Right lobe of liver (tissue), 6 donors: ENCODE data around the gene GDF2. TPM values are rescaled to one million over a fixed set of nuclear protein-coding genes. Genes with fewer than 3 reads are reported as not detected.

Experiments
- ATAC-seq, 4 donors: fragments of 200-7000 bp; cut with Tn5 transposase; one replicate each; pipeline ENCODE4 v1.9.1; 2020; ENCODE audit warnings: mild to moderate bottlenecking in 4 of 4, moderate library complexity in 4 of 4
- DNase-seq, 3 donors: peaks; one replicate each; pipeline ENCODE4 v3.0.0-alpha.2; 2020
- H3K27ac ChIP-seq, 3 donors: fragments of 200-600 bp; one replicate each; pipeline ENCODE4 v1.8.0; 2022
- H3K27me3 ChIP-seq, 2 donors: fragments of 200-600 bp; one replicate each; pipeline ENCODE4 v1.8.0; 2022
- H3K36me3 ChIP-seq, 4 donors: fragments of 200-600 bp; sonication (generic) in 1 of 4; one replicate each; pipeline versions ENCODE4 v1.5.1 to v1.8.0; 2017 to 2022; ENCODE audit warnings: control low read depth in 1 of 4
- H3K4me1 ChIP-seq, 4 donors: fragments of 200-600 bp; sonication (generic) in 1 of 4; one replicate each; pipeline versions ENCODE4 v1.5.1 to v1.8.0; 2017 to 2022; ENCODE audit warnings: control low read depth in 1 of 4
- H3K4me3 ChIP-seq, 3 donors: fragments of 200-600 bp; one replicate each; pipeline ENCODE4 v1.8.0; 2022
- H3K9me3 ChIP-seq, 4 donors: fragments of 200-600 bp; sonication (generic) in 1 of 4; one replicate each; pipeline versions ENCODE4 v1.5.1 to v1.8.0; 2017 to 2022; ENCODE audit warnings: control low read depth in 1 of 4
- POLR2A ChIP-seq: fragments of 450-650 bp; IDR thresholded peaks from one replicate; pipeline ENCODE4 v1.6.1; 2017; ENCODE audit warnings: antibody characterized with exemption, mild to moderate bottlenecking
- WGBS: methylation state at CpG from one replicate; pipeline ENCODE4 v1.1.6; 2018; ENCODE audit warnings: low coverage, low lambda C conversion rate; ENCODE audit not compliant: insufficient coverage; ENCODE audit errors: missing lambda C conversion rate; 5-methylcytosine and 5-hydroxymethylcytosine counted together
- intact Hi-C, 2 donors: fragments of 100-400 bp; cut with DNase I; formaldehyde crosslinking; loops; one replicate each; pipeline versions ENCODE4 v1.11.2 to v1.14.1; 2022
- total RNA-seq, 6 experiments: library from RNA; depleted of rRNA in 2 of 6; stranded (reverse); fragments of >200 nt in 2 of 6; fragmentation: NEBNext Ultra II Directional in 3 of 6; extraction: Animal tissue kit (Norgen Biotek cat#: 25700) in 3 of 6; gene quantifications; one replicate each; pipeline versions ENCODE4 v1.1.0 to v1.2.4, GENCODE V29; 2016 to 2023
- TF ChIP-seq, protein P1 (sequence below), 4 donors: fragments of 200-600 bp in 3 of 4; fragments of 450-650 bp in 1 of 4; IDR thresholded peaks; one replicate each; pipeline versions ENCODE4 v1.5.1 to v1.8.0; 2016 to 2022; ENCODE audit warnings: antibody characterized with exemption in 4 of 4, mild to moderate bottlenecking in 2 of 4
- donor health status: DM: no; HTN: yes; CAD: no.
- donor health status: DM: no; HTN: no; CAD: no.
- donor health status: DM: no; HTN: no; CAD: no.
- donor health status: DM: no; HTN: yes; CAD: no.
- donor health status: DM: no; HTN: yes; CAD: no.

Gene GDF2
- total RNA-seq, 6 experiments from 2014 or later, result 4.5 to 15.9 (median 9.7) TPM

- TF ChIP-seq, protein P1, sequence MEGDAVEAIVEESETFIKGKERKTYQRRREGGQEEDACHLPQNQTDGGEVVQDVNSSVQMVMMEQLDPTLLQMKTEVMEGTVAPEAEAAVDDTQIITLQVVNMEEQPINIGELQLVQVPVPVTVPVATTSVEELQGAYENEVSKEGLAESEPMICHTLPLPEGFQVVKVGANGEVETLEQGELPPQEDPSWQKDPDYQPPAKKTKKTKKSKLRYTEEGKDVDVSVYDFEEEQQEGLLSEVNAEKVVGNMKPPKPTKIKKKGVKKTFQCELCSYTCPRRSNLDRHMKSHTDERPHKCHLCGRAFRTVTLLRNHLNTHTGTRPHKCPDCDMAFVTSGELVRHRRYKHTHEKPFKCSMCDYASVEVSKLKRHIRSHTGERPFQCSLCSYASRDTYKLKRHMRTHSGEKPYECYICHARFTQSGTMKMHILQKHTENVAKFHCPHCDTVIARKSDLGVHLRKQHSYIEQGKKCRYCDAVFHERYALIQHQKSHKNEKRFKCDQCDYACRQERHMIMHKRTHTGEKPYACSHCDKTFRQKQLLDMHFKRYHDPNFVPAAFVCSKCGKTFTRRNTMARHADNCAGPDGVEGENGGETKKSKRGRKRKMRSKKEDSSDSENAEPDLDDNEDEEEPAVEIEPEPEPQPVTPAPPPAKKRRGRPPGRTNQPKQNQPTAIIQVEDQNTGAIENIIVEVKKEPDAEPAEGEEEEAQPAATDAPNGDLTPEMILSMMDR (IDR thresholded peaks at IDR 0.05), result no peak
- no peak for TF ChIP-seq POLR2A
- no peak for ATAC-seq
- Histone ChIP-seq H3K27me3 (no peaks in the 10 kb centered on the region), H3K27ac (no peak overlapping the region), H3K36me3 (no peaks in the 10 kb centered on the region), H3K9me3 (no peaks in the 10 kb centered on the region), H3K4me1 (no peaks in the 10 kb centered on the region), H3K4me3 (no peak overlapping the region)
- WGBS, result no CpG with 5 or more reads among the region's 4 CpGs
- no peak for DNase-seq
- intact Hi-C loops, result no loop called here
Measured at GRCh38 chr10:47359626-47360418, 37.6 kb downstream of the GDF2 start.

GRCh38 chr10:47360419-47361040, 38.3 kb downstream of the GDF2 start:
- H3K36me3 ChIP-seq, result no peaks in the 10 kb centered on the region
- TF ChIP-seq, protein P1 (IDR thresholded peaks at IDR 0.05), result no peak
- TF ChIP-seq POLR2A, result no peak
- H3K4me1 ChIP-seq, result no peaks in the 10 kb centered on the region
- no peak for ATAC-seq
- intact Hi-C loops, result no loop called here
- no peaks in the 10 kb centered on the region for H3K27me3 ChIP-seq
- DNase-seq, result peak in 1 of 3 donors; percentile 30
- H3K9me3 ChIP-seq, result no peaks in the 10 kb centered on the region
- H3K27ac ChIP-seq, result no peak overlapping the region
- H3K4me3 ChIP-seq, result no peak overlapping the region
- 93% methylated on average over 2 of the region's 14 CpGs for WGBS

- Histone ChIP-seq H3K27me3 (no peaks in the 10 kb centered on the region), H3K4me1 (no peaks in the 10 kb centered on the region), H3K36me3 (no peaks in the 10 kb centered on the region), H3K4me3 (no peak overlapping the region), H3K27ac (no peak overlapping the region), H3K9me3 (no peaks in the 10 kb centered on the region)
- TF ChIP-seq POLR2A, result no peak
- TF ChIP-seq, protein P1 (IDR thresholded peaks at IDR 0.05), result peak; percentile 36 to 72 (median 52)
- WGBS, result no CpG with 5 or more reads among the region's 9 CpGs
- intact Hi-C loops, result no loop called here
- DNase-seq, result peak in 1 of 3 donors; percentile 38
- peak in 3 of 4 donors; percentile 43 to 48 (median 44) for ATAC-seq
Measured at GRCh38 chr10:47361293-47361692, 39.0 kb downstream of the GDF2 start.

DNA sequence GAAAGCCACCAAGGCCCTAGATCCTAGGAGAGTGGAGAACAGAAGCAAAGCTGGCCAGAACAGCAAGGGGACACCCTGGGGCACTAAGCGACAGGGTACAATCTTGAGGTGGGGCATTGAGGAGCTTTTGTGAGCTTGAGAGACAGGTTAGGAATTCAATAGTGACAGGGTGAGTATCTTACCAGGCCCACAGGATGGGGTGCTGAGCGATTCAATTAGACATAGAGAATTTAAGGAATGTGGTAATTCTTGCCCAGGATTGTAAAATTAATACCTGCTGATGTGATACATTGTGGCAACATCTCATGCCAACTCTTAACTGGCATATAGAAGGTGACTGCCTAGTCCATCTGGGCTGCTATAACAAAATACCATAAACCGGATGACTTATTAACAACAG, 39.9 kb downstream of the GDF2 start:
- Histone ChIP-seq H3K4me1 (no peaks in the 10 kb centered on the region), H3K27me3 (no peaks in the 10 kb centered on the region), H3K36me3 (no peaks in the 10 kb centered on the region), H3K4me3 (no peak overlapping the region), H3K27ac (no peak overlapping the region), H3K9me3 (no peaks in the 10 kb centered on the region)
- DNase-seq (peak in 1 of 3 donors; percentile 16), ATAC-seq (no peak)
- intact Hi-C loops, result no loop called here
- 78% methylated on average over 2 of the region's 3 CpGs for WGBS
- no peak for TF ChIP-seq POLR2A
- TF ChIP-seq, protein P1 (IDR thresholded peaks at IDR 0.05), result no peak
